GM23248 (cell line): ENCODE measurements around the gene CABP7. TPM values are rescaled to one million over a fixed set of nuclear protein-coding genes. Genes with fewer than 3 reads are reported as not detected.

Experiments
- DNase-seq: peaks from one replicate; pipeline ENCODE4 v3.0.0-alpha.2; 2015
- H2AFZ ChIP-seq: fragments of 200-600 bp; sonication (generic); 2 replicates; pipeline ENCODE4 v1.6.1; 2016; ENCODE audit warnings: antibody characterized with exemption
- H3F3A ChIP-seq: fragments of 200-600 bp; sonication (generic); 2 replicates; pipeline ENCODE4 v1.6.1; 2016; ENCODE audit warnings: mild to moderate bottlenecking, antibody characterized with exemption, mixed run types; ENCODE audit not compliant: insufficient read depth
- H3K27ac ChIP-seq: fragments of 200-600 bp; sonication (generic); 2 replicates; pipeline ENCODE4 v1.5.1; 2016; ENCODE audit warnings: mild to moderate bottlenecking
- H3K27me3 ChIP-seq: fragments of 200-600 bp; sonication (generic); replicated peaks from 2 replicates; pipeline ENCODE4 v1.6.1; 2016; ENCODE audit warnings: mild to moderate bottlenecking; ENCODE audit not compliant: insufficient read depth
- H3K36me3 ChIP-seq: fragments of 200-600 bp; sonication (generic); 2 replicates; pipeline ENCODE4 v1.6.1; 2016; ENCODE audit warnings: low read depth, mild to moderate bottlenecking
- H3K4me1 ChIP-seq: fragments of 200-600 bp; sonication (generic); 2 replicates; pipeline ENCODE4 v1.6.1; 2016; ENCODE audit warnings: mild to moderate bottlenecking; ENCODE audit not compliant: insufficient read depth
- H3K4me2 ChIP-seq: fragments of 200-600 bp; sonication (generic); one replicate; pipeline ENCODE4 v1.6.1; 2016; ENCODE audit warnings: mild to moderate bottlenecking; ENCODE audit not compliant: unreplicated experiment
- H3K4me3 ChIP-seq: fragments of 200-600 bp; sonication (generic); 2 replicates; pipeline ENCODE4 v1.5.1; 2016; ENCODE audit warnings: mild to moderate bottlenecking
- H3K79me2 ChIP-seq: fragments of 200-600 bp; sonication (generic); 2 replicates; pipeline ENCODE4 v1.6.1; 2016; ENCODE audit warnings: mild to moderate bottlenecking; ENCODE audit not compliant: insufficient read depth
- H3K9ac ChIP-seq: fragments of 200-600 bp; sonication (generic); 2 replicates; pipeline ENCODE4 v1.6.1; 2016; ENCODE audit warnings: mild to moderate bottlenecking
- H3K9me2 ChIP-seq: fragments of 200-600 bp; sonication (generic); 2 replicates; pipeline ENCODE4 v1.6.1; 2016; ENCODE audit warnings: mixed run types, mild to moderate bottlenecking, moderate library complexity; ENCODE audit not compliant: insufficient read depth
- H3K9me3 ChIP-seq: fragments of 200-600 bp; sonication (generic); one replicate; pipeline ENCODE4 v1.6.1; 2017; ENCODE audit warnings: low read depth
- H4K20me1 ChIP-seq: fragments of 200-600 bp; sonication (generic); 2 replicates; pipeline ENCODE4 v1.6.0; 2016; ENCODE audit not compliant: insufficient read depth
- EZH2 ChIP-seq: fragments of 200-600 bp; sonication (generic); IDR thresholded peaks from 2 replicates; pipeline ENCODE4 v1.6.1; 2018; ENCODE audit warnings: antibody characterized with exemption, mild to moderate bottlenecking; ENCODE audit not compliant: insufficient read depth, poor library complexity, severe bottlenecking
- EZH2phosphoT487 ChIP-seq: fragments of 200-600 bp; sonication (generic); IDR thresholded peaks from 2 replicates; pipeline ENCODE4 v1.6.1; 2018; ENCODE audit warnings: antibody characterized with exemption, moderate library complexity, mild to moderate bottlenecking, low read depth; ENCODE audit not compliant: insufficient read depth
- WGBS, 2 experiments: methylation state at CpG; one replicate each; pipeline ENCODE4 v1.1.6; 2015 to 2017; ENCODE audit warnings: low lambda C conversion rate in 2 of 2, low coverage in 1 of 2; ENCODE audit errors: missing lambda C conversion rate in 2 of 2; 5-methylcytosine and 5-hydroxymethylcytosine counted together
- in situ Hi-C: fragments of 300-500 bp; cut with MboI; formaldehyde crosslinking; loops from 2 replicates; pipeline ENCODE4 v1.15.0; 2020
- polyA plus RNA-seq: library from polyadenylated mRNA; unstranded; fragments of >200 nt; fragmentation: Nextera tagmentation; extraction: Ambion mirVana; gene quantifications from 2 replicates; pipeline ENCODE4 v1.2.1, GENCODE V29; 2016
- total RNA-seq: library from RNA; depleted of rRNA; stranded (reverse); fragments of >200 nt; shearing (Covaris generic); gene quantifications from 2 replicates; pipeline ENCODE4 v1.2.3, GENCODE V29; 2014

CABP7 gene
- total and polyA plus RNA-seq, 2 experiments from 2014 or later: 0.08 TPM; not detected in 1

GRCh38 chr22:29735416-29735815 lies 15.6 kb downstream of the CABP7 start:
- H3K27me3 ChIP-seq: no peaks in the 10 kb centered on the region
- no peak overlapping the region for H3K4me3 ChIP-seq
- no peak overlapping the region for H3K9ac ChIP-seq
- no peaks in the 10 kb centered on the region for H3K9me3 ChIP-seq
- no peak overlapping the region for H3K27ac ChIP-seq
- DNase-seq: no peak
- no peaks in the 10 kb centered on the region for H3K79me2 ChIP-seq
- in situ Hi-C loops: no loop called here
- H3K36me3 ChIP-seq: no peaks in the 10 kb centered on the region
- no peaks in the 10 kb centered on the region for H3K9me2 ChIP-seq
- H3F3A ChIP-seq: no peaks in the 10 kb centered on the region
- H3K4me1 ChIP-seq: no peaks in the 10 kb centered on the region
- no peaks in the 10 kb centered on the region for H4K20me1 ChIP-seq
- 80 to 93% methylated on average over 1 of the region's 1 CpG for WGBS, 2 experiments
- H2AFZ ChIP-seq: no peak overlapping the region
- TF ChIP-seq EZH2phosphoT487 (no peak), EZH2 (no peak)
- H3K4me2 ChIP-seq: no peak overlapping the region

- Histone ChIP-seq H3K4me2 (no peak overlapping the region), H3F3A (no peaks in the 10 kb centered on the region), H3K9ac (no peak overlapping the region), H3K79me2 (no peaks in the 10 kb centered on the region), H3K27me3 (no peaks in the 10 kb centered on the region), H4K20me1 (no peaks in the 10 kb centered on the region), H3K36me3 (no peaks in the 10 kb centered on the region), H3K9me3 (no peaks in the 10 kb centered on the region), H3K4me3 (no peak overlapping the region), H3K27ac (no peak overlapping the region), H3K4me1 (no peaks in the 10 kb centered on the region), H3K9me2 (no peaks in the 10 kb centered on the region), H2AFZ (no peak overlapping the region)
- no peak for DNase-seq
- 88 to 90% methylated on average over 20 to 22 of the region's 22 CpGs for WGBS, 2 experiments
- TF ChIP-seq EZH2phosphoT487 (no peak), EZH2 (no peak)
- in situ Hi-C loops: no loop called here
Observed at GRCh38 chr22:29737251-29738117, 17.7 kb downstream of the CABP7 start.

- Histone ChIP-seq H3K4me3 (no peak overlapping the region), H3K4me1 (no peaks in the 10 kb centered on the region), H4K20me1 (no peaks in the 10 kb centered on the region), H3K27ac (no peak overlapping the region), H3K27me3 (no peaks in the 10 kb centered on the region), H3K9ac (no peak overlapping the region), H2AFZ (no peak overlapping the region), H3K4me2 (no peak overlapping the region), H3K36me3 (no peaks in the 10 kb centered on the region), H3K9me2 (no peaks in the 10 kb centered on the region), H3K9me3 (no peaks in the 10 kb centered on the region), H3F3A (no peaks in the 10 kb centered on the region), H3K79me2 (no peaks in the 10 kb centered on the region)
- in situ Hi-C loops: no loop called here
- 92% methylated on average over 15 of the region's 15 CpGs for WGBS, 2 experiments
- no peak for DNase-seq
- TF ChIP-seq EZH2 (no peak), EZH2phosphoT487 (no peak)
Observed at GRCh38 chr22:29738118-29738815, 18.5 kb downstream of the CABP7 start.

GRCh38 chr22:29739346-29739875 lies 19.6 kb downstream of the CABP7 start:
- Histone ChIP-seq H3K9me3 (no peaks in the 10 kb centered on the region), H3K4me1 (no peaks in the 10 kb centered on the region), H3F3A (no peaks in the 10 kb centered on the region), H3K9ac (no peak overlapping the region), H3K9me2 (no peaks in the 10 kb centered on the region), H3K4me2 (no peak overlapping the region), H3K27ac (no peak overlapping the region), H4K20me1 (no peaks in the 10 kb centered on the region), H3K79me2 (no peaks in the 10 kb centered on the region), H3K36me3 (no peaks in the 10 kb centered on the region), H3K27me3 (no peaks in the 10 kb centered on the region), H2AFZ (no peak overlapping the region), H3K4me3 (no peak overlapping the region)
- 88 to 90% methylated on average over 17 of the region's 17 CpGs for WGBS, 2 experiments
- DNase-seq: no peak
- in situ Hi-C loops: no loop called here
- TF ChIP-seq EZH2 (no peak), EZH2phosphoT487 (no peak)
